Prostate gland (tissue), 2 donors: Measurements from ENCODE around the gene SLAMF1. TPM values are rescaled to one million over a fixed set of nuclear protein-coding genes. Genes with fewer than 3 reads are reported as not detected.

Experiments used
- DNase-seq: peaks from one replicate; pipeline ENCODE4 v3.0.0-alpha.2; 2019; ENCODE audit warnings: low spot score
- H3K27ac ChIP-seq, 2 donors: fragments of 200-600 bp; sonication (generic); 2 replicates each; pipeline ENCODE4 v1.5.1; 2017 to 2019
- H3K27me3 ChIP-seq: fragments of 200-600 bp; sonication (generic); replicated peaks from 2 replicates; pipeline ENCODE4 v1.5.1; 2019; ENCODE audit not compliant: insufficient read depth
- H3K36me3 ChIP-seq, 2 donors: fragments of 200-600 bp; sonication (generic); 1 replicate in 1 of 2; 2 replicates in 1 of 2; pipeline versions ENCODE4 v1.5.1 to v1.8.1; 2017 to 2019
- H3K4me1 ChIP-seq: fragments of 200-600 bp; sonication (generic); replicated peaks from 2 replicates; pipeline ENCODE4 v1.5.1; 2019
- H3K4me3 ChIP-seq, 2 donors: fragments of 200-600 bp; sonication (generic); 2 replicates each; pipeline ENCODE4 v1.5.1; 2017 to 2019
- H3K9me3 ChIP-seq: fragments of 200-600 bp; sonication (generic); 2 replicates; pipeline ENCODE4 v1.5.1; 2017
- CTCF ChIP-seq, 4 experiments: fragments of 200-600 bp in 2 of 4; fragments of 450-650 bp in 2 of 4; sonication (generic) in 2 of 4; IDR thresholded peaks; 1 replicate in 3 of 4; 2 replicates in 1 of 4; pipeline ENCODE4 v1.5.1; 2016 to 2019; ENCODE audit warnings: antibody characterized with exemption in 4 of 4, mild to moderate bottlenecking in 2 of 4, moderate library complexity in 2 of 4
- POLR2A ChIP-seq: fragments of 450-650 bp; IDR thresholded peaks from one replicate; pipeline ENCODE4 v1.6.1; 2016; ENCODE audit warnings: antibody characterized with exemption, mild to moderate bottlenecking
- POLR2AphosphoS5 ChIP-seq: sonication (generic); formaldehyde crosslinking; IDR thresholded peaks from one replicate; pipeline ENCODE4 v1.6.1; 2017; ENCODE audit warnings: antibody characterized with exemption
- WGBS: methylation state at CpG from one replicate; pipeline ENCODE4 v1.1.5; 2018; 5-methylcytosine and 5-hydroxymethylcytosine counted together
- intact Hi-C: fragments of 100-400 bp; cut with DNase I; formaldehyde crosslinking; loops from one replicate; pipeline ENCODE4 v1.14.2; 2022
- total RNA-seq, 2 donors: library from RNA; depleted of rRNA; stranded (reverse); fragments of >200 nt; gene quantifications; one replicate each; pipeline ENCODE4 v1.1.0, GENCODE V29; 2016

SLAMF1 gene
- total RNA-seq, 2 donors from 2014 or later: 0.17 to 0.36 TPM

- intact Hi-C loops: no loop called here
- no peaks in the 10 kb centered on the region for H3K36me3 ChIP-seq
- no peak overlapping the region for H3K27ac ChIP-seq
- no peaks in the 10 kb centered on the region for H3K27me3 ChIP-seq
- WGBS: 95% methylated on average over 17 of the region's 17 CpGs
- TF ChIP-seq CTCF (IDR thresholded peaks at IDR 0.05): no peak
- no peak for TF ChIP-seq POLR2A
- no peak for TF ChIP-seq POLR2AphosphoS5
- no peak overlapping the region for H3K4me3 ChIP-seq
- DNase-seq: no peak
- H3K4me1 ChIP-seq: no peaks in the 10 kb centered on the region
- H3K9me3 ChIP-seq: no peaks in the 10 kb centered on the region
Observed at GRCh38 chr1:160634543-160635491, 12.0 kb downstream of the SLAMF1 start.

- TF ChIP-seq POLR2AphosphoS5 (no peak), CTCF (IDR thresholded peaks at IDR 0.05) (no peak), POLR2A (no peak)
- H3K36me3 ChIP-seq: no peaks in the 10 kb centered on the region
- no peak for DNase-seq
- intact Hi-C loops: no loop called here
- no peaks in the 10 kb centered on the region for H3K9me3 ChIP-seq
- H3K4me3 ChIP-seq: no peak overlapping the region
- H3K27me3 ChIP-seq: no peaks in the 10 kb centered on the region
- H3K4me1 ChIP-seq: no peaks in the 10 kb centered on the region
- H3K27ac ChIP-seq: no peak overlapping the region
- WGBS: 53% methylated on average over 2 of the region's 2 CpGs
Observed at GRCh38 chr1:160633330-160633903, 13.4 kb downstream of the SLAMF1 start.

- no peaks in the 10 kb centered on the region for H3K4me1 ChIP-seq
- DNase-seq: no peak
- TF ChIP-seq POLR2AphosphoS5 (no peak), POLR2A (no peak), CTCF (IDR thresholded peaks at IDR 0.05) (no peak)
- intact Hi-C loops: no loop called here
- H3K9me3 ChIP-seq: no peaks in the 10 kb centered on the region
- H3K27ac ChIP-seq: no peak overlapping the region
- no peak overlapping the region for H3K4me3 ChIP-seq
- H3K36me3 ChIP-seq: no peaks in the 10 kb centered on the region
- 95% methylated on average over 6 of the region's 6 CpGs for WGBS
- no peaks in the 10 kb centered on the region for H3K27me3 ChIP-seq
Observed at GRCh38 chr1:160631983-160632625, 14.7 kb downstream of the SLAMF1 start.

GRCh38 chr1:160630523-160631451 lies 16.1 kb downstream of the SLAMF1 start:
- no peak for TF ChIP-seq CTCF (IDR thresholded peaks at IDR 0.05)
- TF ChIP-seq POLR2AphosphoS5: no peak
- no peak for TF ChIP-seq POLR2A
- intact Hi-C loops: no loop called here
- no peaks in the 10 kb centered on the region for H3K9me3 ChIP-seq
- H3K27me3 ChIP-seq: no peaks in the 10 kb centered on the region
- no peak for DNase-seq
- H3K4me1 ChIP-seq: no peaks in the 10 kb centered on the region
- H3K4me3 ChIP-seq: no peak overlapping the region
- no peak overlapping the region for H3K27ac ChIP-seq
- WGBS: 43% methylated on average over 9 of the region's 9 CpGs
- no peaks in the 10 kb centered on the region for H3K36me3 ChIP-seq
